Measurements from ENCODE around the gene OTUD5.
"Not testable (repeated sequence)": the region's sequence is repeated elsewhere in the genome, so short reads cannot be mapped to it uniquely, and the experiment has no call there.

OTUD5 gene

GRCh38 chrX:48957477-48957826 is at the start of gene OTUD5:
OTUD5 (minus strand) TSS chrX:48957607; CDS start chrX:48957570, 37 bp downstream.
- DNase-seq, result no peak

- no peak for DNase-seq
Observed at GRCh38 chrX:49003696-49004095, 46.3 kb upstream of the OTUD5 start.

- peak; percentile 61 for DNase-seq
Observed at GRCh38 chrX:49002091-49002935, 44.9 kb upstream of the OTUD5 start, which contains the start of gene GRIPAP1. GRIPAP1 (minus strand) TSS chrX:49002264; CDS start chrX:49002229, 35 bp downstream.

- peak; percentile 22 for DNase-seq
Observed at GRCh38 chrX:49001521-49002090, 44.2 kb upstream of the OTUD5 start.

GRCh38 chrX:49000636-49001035 is 43.2 kb upstream of the OTUD5 start:
- DNase-seq, result no peak

GRCh38 chrX:48999030-48999429 is 41.6 kb upstream of the OTUD5 start:
- DNase-seq, result no peak

- no peak for DNase-seq
Observed at GRCh38 chrX:48998391-48998790, 41.0 kb upstream of the OTUD5 start.

- no peak for DNase-seq
Observed at GRCh38 chrX:48997865-48998264, 40.5 kb upstream of the OTUD5 start.

GRCh38 chrX:48997455-48997854 is 40.0 kb upstream of the OTUD5 start:
- DNase-seq, result no peak

- DNase-seq, result peak; percentile 4
Observed at GRCh38 chrX:48996969-48997368, 39.6 kb upstream of the OTUD5 start.

GRCh38 chrX:48992341-48992740 is 34.9 kb upstream of the OTUD5 start:
- DNase-seq, result peak; percentile 85

GRCh38 chrX:48989483-48989882 is 32.1 kb upstream of the OTUD5 start:
- no peak for DNase-seq

- DNase-seq, result no peak
Observed at GRCh38 chrX:48983896-48984295, 26.5 kb upstream of the OTUD5 start.

GRCh38 chrX:48983081-48983480 is 25.7 kb upstream of the OTUD5 start:
- DNase-seq, result no peak

- DNase-seq, result no peak
Observed at GRCh38 chrX:48981178-48981577, 23.8 kb upstream of the OTUD5 start.

GRCh38 chrX:48980341-48980740 is 22.9 kb upstream of the OTUD5 start:
- not testable (repeated sequence) for DNase-seq

- DNase-seq, result no peak
Observed at GRCh38 chrX:48978226-48978625, 20.8 kb upstream of the OTUD5 start.

- DNase-seq, result no peak
Observed at GRCh38 chrX:48976086-48976485, 18.7 kb upstream of the OTUD5 start.

GRCh38 chrX:48975541-48975940 is 18.1 kb upstream of the OTUD5 start:
- no peak for DNase-seq

GRCh38 chrX:48975041-48975440 is 17.6 kb upstream of the OTUD5 start:
- DNase-seq, result no peak

- DNase-seq, result no peak
Observed at GRCh38 chrX:48974574-48974973, 17.2 kb upstream of the OTUD5 start.

GRCh38 chrX:48974033-48974432 is 16.6 kb upstream of the OTUD5 start:
- DNase-seq, result no peak

- no peak for DNase-seq
Observed at GRCh38 chrX:48972220-48973164, 15.1 kb upstream of the OTUD5 start.
